Spleen (tissue), 7 donors: Measurements from ENCODE around the gene CCSAP.

ENCODE experiments used
- POLR2A ChIP-seq, 3 donors: fragments of 450-650 bp; IDR thresholded peaks; one replicate each; pipeline ENCODE4 v1.5.1; 2017; ENCODE audit warnings: antibody characterized with exemption in 3 of 3, mild to moderate bottlenecking in 1 of 3
- POLR2AphosphoS5 ChIP-seq, 3 donors: sonication (generic); formaldehyde crosslinking; IDR thresholded peaks; one replicate each; pipeline ENCODE4 v1.5.1; 2017; ENCODE audit warnings: antibody characterized with exemption in 3 of 3
- TF ChIP-seq, protein P1 (sequence below), 11 experiments: fragments of 200-600 bp in 7 of 11; fragments of 450-650 bp in 4 of 11; sonication (generic) in 4 of 11; IDR thresholded peaks in 8 of 11; conservative IDR thresholded peaks in 3 of 11; 1 replicate in 7 of 11; 2 replicates in 4 of 11; pipeline versions ENCODE4 v1.4.0 to v1.8.0; 2016 to 2021; ENCODE audit warnings: antibody characterized with exemption in 11 of 11, inconsistent platforms in 4 of 11, mild to moderate bottlenecking in 1 of 11
- donor health status: DM: no; HTN: no; CAD: no; lungs with moderate emphysema.
- donor health status: DM: no; HTN: no; CAD: no.
- donor health status: DM: no; HTN: no; CAD: no.

DNA sequence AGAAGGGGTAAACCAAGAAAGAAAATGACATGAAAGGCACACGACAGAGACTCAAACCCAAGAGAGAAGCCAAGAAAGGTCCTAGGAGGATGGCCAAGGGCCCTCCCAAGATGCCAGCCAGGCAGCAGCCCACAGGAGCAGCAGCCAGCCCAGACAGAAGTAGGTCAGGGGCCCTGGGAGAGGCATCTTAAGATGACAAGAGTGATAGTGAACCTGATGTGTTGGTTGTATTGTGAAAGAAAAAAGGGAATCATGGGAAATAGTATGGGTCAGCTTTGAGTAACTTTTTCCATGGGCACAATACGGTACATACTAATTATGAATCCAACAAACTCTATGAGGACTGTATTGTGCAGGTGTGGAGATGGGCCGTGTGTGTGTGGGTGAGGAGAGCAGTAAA is 3.3 kb downstream of the CCSAP start:
- TF ChIP-seq POLR2AphosphoS5 (IDR thresholded peaks at IDR 0.05) (no peak), POLR2A (IDR thresholded peaks at IDR 0.05) (no peak)
- TF ChIP-seq, protein P1, sequence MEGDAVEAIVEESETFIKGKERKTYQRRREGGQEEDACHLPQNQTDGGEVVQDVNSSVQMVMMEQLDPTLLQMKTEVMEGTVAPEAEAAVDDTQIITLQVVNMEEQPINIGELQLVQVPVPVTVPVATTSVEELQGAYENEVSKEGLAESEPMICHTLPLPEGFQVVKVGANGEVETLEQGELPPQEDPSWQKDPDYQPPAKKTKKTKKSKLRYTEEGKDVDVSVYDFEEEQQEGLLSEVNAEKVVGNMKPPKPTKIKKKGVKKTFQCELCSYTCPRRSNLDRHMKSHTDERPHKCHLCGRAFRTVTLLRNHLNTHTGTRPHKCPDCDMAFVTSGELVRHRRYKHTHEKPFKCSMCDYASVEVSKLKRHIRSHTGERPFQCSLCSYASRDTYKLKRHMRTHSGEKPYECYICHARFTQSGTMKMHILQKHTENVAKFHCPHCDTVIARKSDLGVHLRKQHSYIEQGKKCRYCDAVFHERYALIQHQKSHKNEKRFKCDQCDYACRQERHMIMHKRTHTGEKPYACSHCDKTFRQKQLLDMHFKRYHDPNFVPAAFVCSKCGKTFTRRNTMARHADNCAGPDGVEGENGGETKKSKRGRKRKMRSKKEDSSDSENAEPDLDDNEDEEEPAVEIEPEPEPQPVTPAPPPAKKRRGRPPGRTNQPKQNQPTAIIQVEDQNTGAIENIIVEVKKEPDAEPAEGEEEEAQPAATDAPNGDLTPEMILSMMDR (IDR thresholded peaks at IDR 0.05 in 8 of 11, conservative IDR thresholded peaks at IDR 0.05 in 3 of 11) = no peak
